GM10248 (cell line): ENCODE data around the gene MMRN1.

ENCODE experiments used
- CTCF ChIA-PET: fragments of 300-600 bp; sonication (Branson Sonifier 250); formaldehyde crosslinking; extraction: SDS; loops from one replicate; lab custom pipeline; 2021; ENCODE audit warnings: antibody characterized with exemption; lab: Yijun Ruan, JAX
- POLR2A ChIA-PET: fragments of 350-650 bp; sonication (Branson Sonifier 250); formaldehyde crosslinking; extraction: SDS; loops from one replicate; lab custom pipeline; 2020; ENCODE audit warnings: antibody characterized with exemption; lab: Yijun Ruan, JAX
- DNase-seq: peaks from one replicate; pipeline ENCODE4 v3.0.0; 2012; ENCODE audit errors: extremely low spot score
- TF ChIP-seq, protein P1 (sequence below): IDR thresholded peaks from 2 replicates; pipeline ENCODE4 v1.5.1; 2012; ENCODE audit warnings: mild to moderate bottlenecking, low read depth; ENCODE audit errors: extremely low read depth, missing control alignments, control extremely low read depth

MMRN1 gene

DNA sequence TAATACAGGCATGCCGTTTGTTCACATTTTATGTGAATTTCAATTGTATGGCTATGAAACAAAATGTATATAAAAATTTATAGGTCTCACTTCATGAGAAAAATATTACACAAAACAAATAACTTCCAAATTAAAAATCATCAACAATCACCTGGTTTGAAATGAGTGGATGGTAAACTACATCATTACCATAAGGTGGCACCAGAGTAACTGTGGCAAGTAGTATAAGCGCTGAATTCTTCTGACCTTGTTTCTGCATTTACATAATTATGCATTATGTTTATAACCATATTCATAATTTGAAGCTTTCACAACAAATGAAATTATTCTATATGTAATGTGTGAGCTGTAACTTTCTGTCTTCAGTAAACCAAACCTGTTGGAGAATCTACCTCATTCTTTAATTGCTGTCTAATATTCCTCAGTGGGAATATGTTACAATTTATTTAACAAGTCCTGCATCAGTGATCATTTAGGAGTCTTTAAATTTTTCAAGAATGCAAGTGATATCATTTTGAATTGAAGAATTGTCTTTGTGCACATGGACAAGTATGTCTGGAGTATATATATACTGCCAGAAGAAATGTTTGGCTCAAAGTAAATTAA, 55.2 kb downstream of the MMRN1 start:
- DNase-seq, result peak; percentile 6
- TF ChIP-seq, protein P1, sequence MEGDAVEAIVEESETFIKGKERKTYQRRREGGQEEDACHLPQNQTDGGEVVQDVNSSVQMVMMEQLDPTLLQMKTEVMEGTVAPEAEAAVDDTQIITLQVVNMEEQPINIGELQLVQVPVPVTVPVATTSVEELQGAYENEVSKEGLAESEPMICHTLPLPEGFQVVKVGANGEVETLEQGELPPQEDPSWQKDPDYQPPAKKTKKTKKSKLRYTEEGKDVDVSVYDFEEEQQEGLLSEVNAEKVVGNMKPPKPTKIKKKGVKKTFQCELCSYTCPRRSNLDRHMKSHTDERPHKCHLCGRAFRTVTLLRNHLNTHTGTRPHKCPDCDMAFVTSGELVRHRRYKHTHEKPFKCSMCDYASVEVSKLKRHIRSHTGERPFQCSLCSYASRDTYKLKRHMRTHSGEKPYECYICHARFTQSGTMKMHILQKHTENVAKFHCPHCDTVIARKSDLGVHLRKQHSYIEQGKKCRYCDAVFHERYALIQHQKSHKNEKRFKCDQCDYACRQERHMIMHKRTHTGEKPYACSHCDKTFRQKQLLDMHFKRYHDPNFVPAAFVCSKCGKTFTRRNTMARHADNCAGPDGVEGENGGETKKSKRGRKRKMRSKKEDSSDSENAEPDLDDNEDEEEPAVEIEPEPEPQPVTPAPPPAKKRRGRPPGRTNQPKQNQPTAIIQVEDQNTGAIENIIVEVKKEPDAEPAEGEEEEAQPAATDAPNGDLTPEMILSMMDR, result peak; percentile 14
- POLR2A ChIA-PET, result no interaction called here
- CTCF ChIA-PET, result no interaction called here

DNA sequence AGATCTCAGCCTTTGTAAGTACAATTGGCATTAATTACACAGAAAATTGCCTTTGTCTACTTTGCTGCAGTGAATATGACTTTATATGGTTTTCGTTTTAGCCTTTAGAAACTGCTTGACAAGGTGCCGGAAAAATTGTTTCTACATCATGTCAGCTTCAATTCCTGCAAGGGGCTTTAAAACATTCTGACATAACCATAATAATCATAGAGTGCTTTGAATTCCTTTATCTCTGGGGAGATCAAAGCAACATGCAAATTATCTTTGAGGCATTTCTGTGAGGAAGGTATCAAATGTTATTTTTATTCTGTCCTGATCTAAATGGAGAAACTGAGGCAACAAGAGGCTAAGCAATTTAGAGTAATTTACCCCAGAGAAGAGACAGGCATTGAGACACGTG, 57.8 kb downstream of the MMRN1 start:
- TF ChIP-seq, protein P1, result no peak
- CTCF ChIA-PET, result no interaction called here
- no peak for DNase-seq
- POLR2A ChIA-PET, result no interaction called here

DNA sequence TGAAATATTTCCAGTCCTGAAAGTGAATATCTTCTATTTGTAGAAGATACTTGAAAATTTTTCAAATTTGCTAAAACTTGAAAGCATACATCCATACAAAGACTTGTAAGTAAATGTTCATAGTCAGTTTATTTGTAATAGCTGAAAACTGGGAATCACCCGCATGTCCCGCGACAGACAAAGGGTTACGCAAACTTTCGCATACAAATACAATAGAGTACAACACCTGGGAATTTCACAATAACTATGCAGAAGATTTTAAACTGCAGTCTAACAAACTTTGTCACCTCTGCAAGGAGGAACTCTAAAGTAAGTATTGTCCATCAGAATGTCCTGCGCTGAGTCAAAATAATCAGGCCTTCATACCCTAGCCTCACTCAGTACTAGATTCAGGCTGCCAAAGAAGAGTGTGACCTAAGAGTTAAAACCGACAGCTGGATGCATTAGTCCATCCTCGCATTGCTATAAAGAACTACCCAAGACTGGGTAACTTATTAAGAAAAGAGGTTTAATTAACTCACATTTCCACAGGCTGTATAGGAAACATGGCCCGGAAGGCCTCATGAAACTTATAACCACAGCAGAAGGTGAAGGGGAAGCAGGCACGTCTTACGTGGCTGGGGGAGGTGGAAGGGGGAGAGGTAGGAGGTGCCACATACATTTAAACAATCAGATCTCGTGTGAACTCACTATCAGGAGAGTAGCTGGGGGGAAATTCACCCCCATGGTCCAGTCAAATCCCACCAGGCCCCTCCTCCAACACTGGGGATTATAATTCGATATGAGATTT, 60.4 kb downstream of the MMRN1 start:
- ChIA-PET POLR2A (no interaction called here), CTCF (no interaction called here)
- TF ChIP-seq, protein P1, result no peak
- DNase-seq, result no peak

DNA sequence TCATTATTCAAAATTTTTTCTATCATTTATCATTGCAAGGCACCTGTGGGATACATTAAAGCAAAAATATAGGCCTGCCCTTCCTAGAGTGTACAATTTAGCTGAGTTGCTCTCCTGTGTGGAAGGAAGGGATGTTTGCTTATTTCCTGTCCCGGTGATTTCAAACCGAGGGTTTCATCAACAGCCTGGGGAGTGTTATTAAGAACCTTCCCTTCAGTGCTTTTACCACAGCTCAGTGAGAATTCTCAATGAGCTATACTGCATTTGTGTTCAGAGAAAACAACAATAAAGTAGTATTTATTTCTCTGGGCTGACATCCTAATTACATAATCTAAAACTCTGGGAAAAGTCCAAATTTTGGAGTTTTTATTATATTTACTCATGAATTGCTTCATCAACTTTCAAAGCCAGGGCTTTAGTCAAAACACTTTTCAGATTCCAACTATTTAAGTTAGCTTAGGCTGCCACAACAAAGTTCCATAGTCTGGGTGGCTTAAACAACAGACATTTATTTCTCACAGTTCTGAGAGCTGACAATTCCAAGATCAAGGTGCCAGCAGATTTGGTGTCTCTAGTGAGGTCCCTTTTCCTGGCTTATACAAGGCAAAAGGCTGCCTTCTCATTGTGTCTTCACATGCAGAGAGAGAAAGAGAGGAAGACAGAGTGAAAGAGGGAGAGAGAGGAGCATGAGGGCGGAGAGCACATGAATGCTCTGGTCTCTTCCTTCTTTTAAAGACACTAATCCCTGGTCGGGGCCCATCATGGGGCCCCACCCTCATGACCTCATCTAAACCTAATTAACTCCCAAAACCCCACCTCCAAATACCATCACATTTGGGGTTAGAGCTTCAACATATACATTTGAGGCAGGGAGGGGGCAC, 62.6 kb downstream of the MMRN1 start:
- TF ChIP-seq, protein P1, result no peak
- CTCF ChIA-PET, result no interaction called here

DNA sequence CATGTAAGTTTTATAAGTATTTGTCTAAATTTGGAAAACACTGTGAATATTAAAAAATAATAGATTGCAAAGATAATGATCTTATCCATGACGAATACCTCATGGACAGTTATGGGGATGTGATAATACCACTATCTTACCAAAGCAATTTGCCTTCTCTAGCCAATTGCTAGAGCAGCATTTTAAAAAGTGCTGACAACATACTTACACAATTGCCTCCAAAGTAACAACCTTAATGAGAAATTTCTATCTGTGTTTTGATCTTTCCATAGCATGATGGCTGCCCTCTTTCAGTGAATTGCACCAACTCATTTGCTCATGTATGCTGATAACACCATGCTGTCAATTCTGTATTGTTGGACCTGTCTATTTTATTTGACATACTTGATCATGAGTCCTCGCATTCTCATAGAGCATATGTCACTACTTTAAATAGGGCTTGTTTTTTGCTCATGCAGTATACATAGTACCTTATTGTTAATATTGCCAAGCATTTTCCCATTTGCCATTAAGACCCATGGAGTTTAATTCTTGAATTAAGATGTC, 87.2 kb downstream of the MMRN1 start:
- CTCF ChIA-PET, result interaction anchor here (0.8 kb wide), 1 partner anchor 13 kb away, joined by 3 read pairs; no protein-coding TSS in a partner anchor
- no peak for DNase-seq
- TF ChIP-seq, protein P1, result no peak
- POLR2A ChIA-PET, result no interaction called here

More for the DNA sequence above, 62.6 kb downstream of the MMRN1 start:
- DNase-seq, result no peak
- POLR2A ChIA-PET, result no interaction called here

DNA sequence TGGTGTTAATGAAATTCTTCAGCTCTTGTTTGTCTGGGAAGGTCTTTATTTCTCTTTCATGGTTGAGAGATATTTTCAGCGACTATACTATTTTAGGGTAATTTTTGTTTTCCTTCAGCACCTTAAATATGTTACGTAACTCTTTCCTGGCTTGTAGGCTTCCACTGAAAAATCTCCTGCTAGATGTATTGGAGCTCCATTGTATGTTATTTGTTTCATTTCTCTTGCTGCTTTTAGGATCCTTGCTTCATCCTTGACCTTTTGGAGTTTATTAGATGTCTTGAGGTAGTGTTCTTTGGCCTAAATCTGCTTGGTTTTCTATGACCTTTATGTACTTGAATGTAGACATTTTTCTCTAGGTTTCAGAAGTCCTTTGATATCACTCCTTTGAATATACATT, 93.6 kb downstream of the MMRN1 start:
- ChIA-PET POLR2A (no interaction called here), CTCF (no interaction called here)
- TF ChIP-seq, protein P1, result no peak
- DNase-seq, result no peak
